ENCODE results near the gene ZNF407. TPM values are rescaled to one million over a fixed set of nuclear protein-coding genes. Genes with fewer than 3 reads are reported as not detected.

Gene ZNF407
- total RNA-seq, 1 donor from 2014 or later: 8.7 TPM

- H3K27ac ChIP-seq: no peak overlapping the region
- no peaks in the 10 kb centered on the region for H3K4me1 ChIP-seq
- intact Hi-C loops (cut with DNase I): no loop called here
- H3K9me3 ChIP-seq: no peaks in the 10 kb centered on the region
- TF ChIP-seq CTCF (IDR thresholded peaks at IDR 0.05): no peak
- no peaks in the 10 kb centered on the region for H3K36me3 ChIP-seq
- no peak overlapping the region for H3K4me3 ChIP-seq
- DNase-seq (ENCODE audit: low spot score in 2 of 2): no peak
- no peaks in the 10 kb centered on the region for H3K27me3 ChIP-seq
These were observed 177.6 kb downstream of the ZNF407 start for GRCh38 chr18:74775239-74775638.

- no peaks in the 10 kb centered on the region for H3K36me3 ChIP-seq
- H3K4me3 ChIP-seq: no peak overlapping the region
- TF ChIP-seq CTCF (IDR thresholded peaks at IDR 0.05): no peak
- H3K27me3 ChIP-seq: no peaks in the 10 kb centered on the region
- no peak overlapping the region for H3K27ac ChIP-seq
- no peak for DNase-seq (ENCODE audit: low spot score in 2 of 2)
- H3K4me1 ChIP-seq: no peaks in the 10 kb centered on the region
- intact Hi-C loops (cut with DNase I): no loop called here
- H3K9me3 ChIP-seq: no peaks in the 10 kb centered on the region
These were observed 180.6 kb downstream of the ZNF407 start for GRCh38 chr18:74778191-74778847.

DNA sequence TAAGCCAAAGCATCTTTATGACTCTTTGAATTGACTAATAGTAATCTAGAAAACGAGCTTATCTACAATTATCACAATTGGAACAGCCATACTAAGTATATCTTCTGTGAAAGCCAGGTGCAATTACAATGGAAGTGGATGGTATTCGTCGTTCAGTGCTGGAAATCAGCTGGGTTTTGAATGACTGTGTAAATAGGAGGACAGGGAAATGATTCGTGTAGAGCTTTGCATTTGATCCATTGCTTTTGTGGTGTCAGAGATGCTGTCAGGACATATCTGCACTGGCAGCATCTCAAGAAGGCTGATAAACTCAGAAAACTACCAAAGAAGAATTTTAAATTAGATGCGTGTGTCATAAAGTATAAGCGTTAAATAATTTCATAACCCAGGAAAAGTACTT is 187.1 kb downstream of the ZNF407 start:
- no peaks in the 10 kb centered on the region for H3K27me3 ChIP-seq
- no peak overlapping the region for H3K27ac ChIP-seq
- no peaks in the 10 kb centered on the region for H3K4me1 ChIP-seq
- DNase-seq (ENCODE audit: low spot score in 2 of 2): no peak
- H3K4me3 ChIP-seq: no peak overlapping the region
- H3K9me3 ChIP-seq: no peaks in the 10 kb centered on the region
- no peaks in the 10 kb centered on the region for H3K36me3 ChIP-seq
- intact Hi-C loops (cut with DNase I): no loop called here
- no peak for TF ChIP-seq CTCF (IDR thresholded peaks at IDR 0.05)

GRCh38 chr18:74785632-74786031 is 188.0 kb downstream of the ZNF407 start:
- H3K4me3 ChIP-seq: no peak overlapping the region
- no peaks in the 10 kb centered on the region for H3K9me3 ChIP-seq
- intact Hi-C loops (cut with DNase I): no loop called here
- no peaks in the 10 kb centered on the region for H3K36me3 ChIP-seq
- H3K27ac ChIP-seq: no peak overlapping the region
- H3K4me1 ChIP-seq: no peaks in the 10 kb centered on the region
- no peak for TF ChIP-seq CTCF (IDR thresholded peaks at IDR 0.05)
- H3K27me3 ChIP-seq: no peaks in the 10 kb centered on the region
- DNase-seq (ENCODE audit: low spot score in 2 of 2): no peak

- H3K27ac ChIP-seq: no peak overlapping the region
- no peak for DNase-seq (ENCODE audit: low spot score in 2 of 2)
- H3K27me3 ChIP-seq: no peaks in the 10 kb centered on the region
- TF ChIP-seq CTCF (IDR thresholded peaks at IDR 0.05): no peak
- H3K36me3 ChIP-seq: no peaks in the 10 kb centered on the region
- H3K4me1 ChIP-seq: no peaks in the 10 kb centered on the region
- no peak overlapping the region for H3K4me3 ChIP-seq
- no peaks in the 10 kb centered on the region for H3K9me3 ChIP-seq
- intact Hi-C loops (cut with DNase I): no loop called here
These were observed 191.0 kb downstream of the ZNF407 start for GRCh38 chr18:74788657-74789056.

DNA sequence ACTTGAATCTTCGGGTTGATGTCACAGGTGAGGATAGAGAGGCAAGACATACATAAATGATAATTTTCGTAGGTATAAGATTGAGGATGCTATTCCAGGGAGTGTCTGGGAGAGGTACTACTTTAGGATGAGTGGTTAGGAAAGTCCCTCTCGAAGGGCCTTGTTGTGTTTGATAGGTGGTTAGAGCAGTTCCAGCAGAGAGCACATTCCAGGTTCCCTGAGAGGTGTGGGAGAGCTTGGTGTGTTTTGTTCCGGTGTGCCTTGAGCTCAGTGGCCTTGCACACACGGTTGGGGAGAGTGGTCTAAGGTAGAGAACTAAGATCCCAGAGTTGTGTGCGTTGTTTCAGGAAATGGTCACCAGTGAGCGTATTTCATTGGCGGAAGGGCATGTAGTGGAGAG is 191.4 kb downstream of the ZNF407 start:
- no peak overlapping the region for H3K4me3 ChIP-seq
- H3K9me3 ChIP-seq: no peaks in the 10 kb centered on the region
- H3K4me1 ChIP-seq: no peaks in the 10 kb centered on the region
- no peaks in the 10 kb centered on the region for H3K36me3 ChIP-seq
- no peak for DNase-seq (ENCODE audit: low spot score in 2 of 2)
- intact Hi-C loops (cut with DNase I): no loop called here
- no peaks in the 10 kb centered on the region for H3K27me3 ChIP-seq
- TF ChIP-seq CTCF (IDR thresholded peaks at IDR 0.05): no peak
- H3K27ac ChIP-seq: no peak overlapping the region

All from ascending aorta (tissue), 2 donors.